Measurements from ENCODE around the gene S100A6. TPM values are rescaled to one million over a fixed set of nuclear protein-coding genes. Genes with fewer than 3 reads are reported as not detected.

Gene S100A6
- total and polyA plus RNA-seq, 2 donors (not counting 1 experiment from before 2014, with no cell fraction given) = 110 to 213 TPM

GRCh38 chr1:153533689-153534201, 2.0 kb downstream of the S100A6 start:
- ATAC-seq (ENCODE audit: low read depth) (no peak), DNase-seq (no peak)
- H3K4me1 ChIP-seq (ENCODE audit: control insufficient read depth in 2 of 2, insufficient read depth in 2 of 2, low read length in 2 of 2) = peaks cover 38 to 48% of the 10 kb centered on the region in 2 donors
- peaks cover 10% of the 10 kb centered on the region for H3K79me2 ChIP-seq (ENCODE audit: control insufficient read depth, insufficient read depth, low read length)
- peaks cover 41% of the 10 kb centered on the region for H3K4me1 Mint-ChIP-seq
- H3K27me3 ChIP-seq (replicated peaks in 1 of 4; ENCODE audit: control extremely low read depth in 1 of 4, control insufficient read depth in 3 of 4, insufficient read depth in 4 of 4, low read length in 3 of 4) = no peaks in the 10 kb centered on the region
- H2AFZ ChIP-seq (ENCODE audit: insufficient read depth, low read depth, low read length, poor library complexity, severe bottlenecking) = no peak overlapping the region
- WGBS (ENCODE audit: insufficient coverage) = 87% methylated on average over 10 of the region's 13 CpGs
- ChIA-PET POLR2A (interaction anchor here (1.6 to 1.8 kb wide), 2 partner anchors 32 to 64 kb away, joined by 5 read pairs; partner anchors contain the start of gene S100A2), CTCF (interaction anchor here (0.7 to 10.9 kb wide), 16 partner anchors 7 to 144 kb away, joined by 3 to 189 read pairs (median 4); partner anchors contain the start of genes S100A2, S100A3, S100A4 and S100A5)
- peak overlapping the region; percentile 51 for H3K4me2 ChIP-seq (replicated peaks; ENCODE audit: low read depth, low read length, poor library complexity, severe bottlenecking)
- peak overlapping the region; percentile 50 for H3K27ac Mint-ChIP-seq
- no peak overlapping the region for H3K9ac ChIP-seq (ENCODE audit: low read length)
- peak overlapping the region; percentile 41 for H3K4me3 Mint-ChIP-seq
- no peak for TF ChIP-seq CTCF (IDR thresholded peaks at IDR 0.05)
- no peak for TF ChIP-seq EZH2 (IDR thresholded peaks at IDR 0.05; ENCODE audit: borderline replicate concordance, insufficient read depth, low read depth, low read length, poor library complexity, severe bottlenecking)
- no peaks in the 10 kb centered on the region for H3K9me3 Mint-ChIP-seq (ENCODE audit: insufficient read depth)
- H3K27ac ChIP-seq (ENCODE audit: low read length in 2 of 2) = no peak overlapping the region
- no peak overlapping the region for H3K4me3 ChIP-seq (ENCODE audit: control extremely low read depth in 1 of 5, extremely low read depth in 1 of 5, insufficient read depth in 1 of 5, low read depth in 2 of 5, low read length in 4 of 5)
- no peaks in the 10 kb centered on the region for H3K27me3 Mint-ChIP-seq
- H3K36me3 ChIP-seq (replicated peaks in 1 of 2; ENCODE audit: control extremely low read depth in 1 of 2, control insufficient read depth in 1 of 2, extremely low read depth in 1 of 2, insufficient read depth in 2 of 2, low read length in 1 of 2) = peaks cover 0 to 4% of the 10 kb centered on the region in 2 experiments
- intact Hi-C loops (cut with micrococcal nuclease) = loop anchor here (1.0 to 10.0 kb wide), 4 partner anchors 35 to 141 kb away; partner anchors contain the start of genes CHTOP, ILF2 and NPR1
- no peaks in the 10 kb centered on the region for H3K9me3 ChIP-seq (ENCODE audit: control extremely low read depth in 1 of 3, control insufficient read depth in 2 of 3, insufficient read depth in 1 of 3, low read length in 2 of 3)
- H4K20me1 ChIP-seq (ENCODE audit: control insufficient read depth, insufficient read depth, low read length, poor library complexity, severe bottlenecking) = no peaks in the 10 kb centered on the region
